T1000 (cell line): ENCODE measurements around the gene MAGI2.

Source experiments
- DNase-seq: peaks from one replicate; lab custom pipeline; 2025; ENCODE audit warnings: mixed read lengths; lab: John Stamatoyannopoulos, UW

The MAGI2 gene

GRCh38 chr7:79453558-79454360 is at the start of gene MAGI2:
TSS of gene MAGI2 (minus strand) at chr7:79453667. CDS start at chr7:79453320, 347 bp downstream.
- DNase-seq = peak; percentile 66

- no peak for DNase-seq
Measured at GRCh38 chr7:79502151-79502550, 48.7 kb upstream of the MAGI2 start.

- DNase-seq = no peak
Measured at GRCh38 chr7:79500759-79501158, 47.3 kb upstream of the MAGI2 start.

- DNase-seq = no peak
Measured at GRCh38 chr7:79497728-79498127, 44.3 kb upstream of the MAGI2 start.

GRCh38 chr7:79495544-79496272 is 42.2 kb upstream of the MAGI2 start:
- no peak for DNase-seq

GRCh38 chr7:79494046-79494445 is 40.6 kb upstream of the MAGI2 start:
- no peak for DNase-seq

GRCh38 chr7:79489371-79489770 is 35.9 kb upstream of the MAGI2 start:
- DNase-seq = no peak

GRCh38 chr7:79478386-79478785 is 24.9 kb upstream of the MAGI2 start:
- DNase-seq = no peak

- no peak for DNase-seq
Measured at GRCh38 chr7:79475455-79475854, 22.0 kb upstream of the MAGI2 start.

GRCh38 chr7:79471699-79472098 is 18.2 kb upstream of the MAGI2 start:
- DNase-seq = no peak

GRCh38 chr7:79471283-79471682 is 17.8 kb upstream of the MAGI2 start:
- DNase-seq = no peak

- DNase-seq = no peak
Measured at GRCh38 chr7:79465551-79465950, 12.1 kb upstream of the MAGI2 start.

- no peak for DNase-seq
Measured at GRCh38 chr7:79464051-79464450, 10.6 kb upstream of the MAGI2 start.

GRCh38 chr7:79462390-79462789 is 8.9 kb upstream of the MAGI2 start:
- DNase-seq = no peak

- DNase-seq = no peak
Measured at GRCh38 chr7:79461660-79462059, 8.2 kb upstream of the MAGI2 start.

GRCh38 chr7:79459381-79459780 is 5.9 kb upstream of the MAGI2 start:
- no peak for DNase-seq

GRCh38 chr7:79458796-79459195 is 5.3 kb upstream of the MAGI2 start:
- DNase-seq = no peak

GRCh38 chr7:79455173-79455790 is 1.8 kb upstream of the MAGI2 start:
- DNase-seq = no peak

GRCh38 chr7:79454361-79454960 is 994 bp upstream of the MAGI2 start:
- no peak for DNase-seq

- DNase-seq = no peak
Measured at GRCh38 chr7:79453266-79453557, 255 bp downstream of the MAGI2 start.

GRCh38 chr7:79452495-79453265 is 787 bp downstream of the MAGI2 start:
- DNase-seq = no peak

- DNase-seq = peak; percentile 74
Measured at GRCh38 chr7:79452032-79452494, 1.4 kb downstream of the MAGI2 start.
